CD4-positive, alpha-beta T cell treated with Interleukin-10 for 1 hour (primary cell): ENCODE measurements around the gene ACBD6.
"Not testable (repeated sequence)": the region's sequence is repeated elsewhere in the genome, so short reads cannot be mapped to it uniquely, and the experiment has no call there.

Source experiments
- DNase-seq: peaks from one replicate; pipeline ENCODE4 v3.0.0-alpha.2; 2020

The ACBD6 gene

GRCh38 chr1:180502361-180503279 lies at the start of gene ACBD6:
Gene ACBD6, minus strand, starts transcription at chr1:180502577. Its CDS starts 311 bp downstream, at chr1:180502266.
- peak; percentile 87 for DNase-seq

DNA sequence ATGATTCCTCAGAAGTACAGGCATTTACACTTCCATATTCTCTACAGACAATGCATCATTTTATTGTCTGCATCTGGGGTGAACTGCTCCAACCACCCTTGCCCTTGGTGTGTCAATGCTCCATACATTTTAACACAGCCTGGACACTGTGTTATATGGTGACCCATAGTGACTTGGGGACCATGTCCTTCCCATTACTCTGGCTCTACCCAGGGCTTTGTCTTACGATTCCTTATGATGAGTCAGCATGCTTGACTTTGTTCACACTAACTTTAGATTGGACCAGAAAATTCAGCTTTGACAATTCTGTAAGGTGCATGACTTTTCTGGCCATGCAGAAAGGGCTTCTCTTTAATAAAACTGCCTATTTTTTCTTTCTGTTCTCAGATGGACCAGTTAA lies 49.6 kb upstream of the ACBD6 start:
- DNase-seq: no peak

GRCh38 chr1:180550241-180550640 lies 47.9 kb upstream of the ACBD6 start:
- DNase-seq: no peak

DNA sequence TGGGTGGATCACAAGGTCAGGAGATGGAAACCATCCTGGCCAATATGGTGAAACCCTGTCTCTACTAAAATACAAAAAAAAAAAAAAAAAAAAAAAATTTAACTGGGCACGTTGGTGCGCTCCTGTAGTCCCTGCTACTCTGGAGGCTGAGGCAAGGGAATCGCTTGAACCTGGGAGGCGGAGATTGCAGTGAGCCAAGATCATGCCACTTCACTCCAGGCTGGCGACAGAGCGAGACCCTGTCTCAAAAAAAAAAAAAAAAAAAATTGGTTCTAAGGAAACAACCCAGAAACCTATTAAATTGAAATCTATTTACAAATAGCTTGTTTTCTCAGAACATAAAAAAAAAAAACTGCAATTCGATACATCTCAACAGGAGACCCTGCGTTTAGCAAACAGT lies 47.4 kb upstream of the ACBD6 start:
- not testable (repeated sequence) for DNase-seq

DNA sequence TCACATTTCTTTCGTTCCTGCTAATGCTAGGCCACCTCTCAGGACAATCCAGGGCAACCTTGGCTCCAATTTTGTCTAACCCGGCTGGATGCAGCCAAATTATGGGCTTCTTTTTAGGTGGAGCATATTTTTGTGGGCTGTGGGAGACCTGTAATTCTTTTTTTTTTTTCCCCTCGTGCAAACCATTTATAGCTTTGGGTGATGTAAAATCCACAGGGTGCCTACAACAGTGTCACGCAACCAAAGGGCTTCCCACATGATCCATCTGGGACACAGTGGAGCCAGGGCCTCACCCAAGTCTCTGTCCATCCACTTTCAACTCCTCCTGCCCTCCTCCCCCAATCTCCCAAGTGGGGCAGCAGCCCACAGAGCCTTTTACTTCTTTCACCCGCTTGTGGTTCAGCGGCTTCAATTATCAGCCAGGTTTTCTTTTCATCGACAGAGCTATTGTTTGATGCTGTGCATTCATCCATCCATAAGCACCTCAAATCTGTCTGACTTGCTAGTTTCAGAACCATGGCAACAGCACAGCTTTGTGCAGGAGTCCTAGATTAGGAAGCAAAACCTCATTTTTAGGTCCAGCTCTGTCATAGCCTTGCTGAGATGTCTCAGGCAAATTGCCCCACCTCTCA lies 46.4 kb upstream of the ACBD6 start:
- DNase-seq: no peak

- DNase-seq: no peak
These were observed 43.6 kb upstream of the ACBD6 start for GRCh38 chr1:180545991-180546390.

DNA sequence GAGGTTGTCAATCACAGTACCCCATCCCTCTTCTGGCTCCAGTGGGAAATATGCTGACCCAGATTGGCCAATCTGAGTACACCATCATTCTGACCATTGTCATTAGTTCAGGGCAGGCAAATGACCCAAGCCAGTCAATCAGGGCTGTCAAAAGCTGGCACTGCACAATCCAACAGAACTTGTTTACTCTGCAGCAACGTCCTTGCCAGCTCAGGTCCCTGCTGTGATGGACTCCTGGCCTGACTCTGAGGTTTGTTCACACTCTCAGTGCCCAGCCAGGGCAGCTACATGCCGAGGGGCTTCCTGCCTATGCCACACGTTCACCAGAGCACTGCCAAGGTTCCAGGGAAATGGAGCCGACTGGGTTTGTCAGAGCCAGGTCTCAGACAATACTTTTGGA lies 41.7 kb upstream of the ACBD6 start:
- no peak for DNase-seq

- DNase-seq: no peak
These were observed 40.4 kb upstream of the ACBD6 start for GRCh38 chr1:180542838-180543145.

GRCh38 chr1:180542113-180542837 lies 39.9 kb upstream of the ACBD6 start:
- no peak for DNase-seq

GRCh38 chr1:180540697-180541594 lies 38.6 kb upstream of the ACBD6 start:
- DNase-seq: no peak

- no peak for DNase-seq
These were observed 36.8 kb upstream of the ACBD6 start for GRCh38 chr1:180539136-180539535.

DNA sequence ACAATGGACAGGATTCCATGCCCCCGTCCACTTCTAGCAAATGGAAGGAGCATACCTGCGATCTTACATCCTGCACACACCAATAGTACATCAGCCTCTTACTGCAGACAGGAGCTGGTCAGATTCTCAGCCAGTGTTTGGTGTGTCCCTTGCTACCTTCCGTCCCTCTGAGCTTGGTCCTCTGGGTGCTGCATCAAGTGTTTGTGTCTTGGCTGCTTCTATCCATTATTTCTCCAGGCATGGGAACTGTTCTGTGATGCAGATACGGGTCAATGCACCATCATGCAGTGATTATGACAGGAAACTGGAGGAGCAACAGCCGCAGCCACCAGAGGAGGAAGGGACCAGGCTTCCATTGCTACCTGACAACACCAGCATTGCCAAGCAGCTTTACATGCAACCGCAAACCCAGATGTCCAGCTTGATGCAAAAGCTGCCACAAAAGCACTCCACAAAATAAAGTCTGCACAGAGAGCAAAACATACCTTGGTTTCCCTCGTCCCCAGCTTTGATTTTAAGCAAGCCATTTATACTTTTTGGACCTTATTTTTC lies 34.5 kb upstream of the ACBD6 start:
- DNase-seq: no peak

GRCh38 chr1:180535418-180535999 lies 33.1 kb upstream of the ACBD6 start:
- DNase-seq: no peak

GRCh38 chr1:180534214-180534613 lies 31.8 kb upstream of the ACBD6 start:
- no peak for DNase-seq

GRCh38 chr1:180533266-180533987 lies 31.1 kb upstream of the ACBD6 start:
- peak; percentile 57 for DNase-seq

DNA sequence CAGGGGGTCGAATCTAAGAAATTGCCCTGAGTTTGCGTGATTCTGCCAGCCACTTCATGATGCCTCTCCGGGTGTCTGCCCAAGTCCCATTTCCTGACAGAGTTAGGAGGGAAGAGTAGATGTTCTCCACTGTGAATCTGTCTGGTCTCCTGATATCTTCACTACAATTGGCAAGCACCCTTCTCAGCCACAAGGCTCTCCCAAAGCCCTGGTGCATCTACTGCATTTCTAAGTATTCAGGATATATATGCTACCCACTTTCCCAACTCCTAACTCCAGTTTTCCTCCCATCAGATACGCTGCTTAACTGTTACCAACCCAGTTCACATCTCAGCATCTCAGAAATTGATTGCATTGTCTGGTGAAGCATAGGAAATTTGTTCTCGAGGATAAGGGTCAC lies 30.5 kb upstream of the ACBD6 start:
- DNase-seq: no peak

DNA sequence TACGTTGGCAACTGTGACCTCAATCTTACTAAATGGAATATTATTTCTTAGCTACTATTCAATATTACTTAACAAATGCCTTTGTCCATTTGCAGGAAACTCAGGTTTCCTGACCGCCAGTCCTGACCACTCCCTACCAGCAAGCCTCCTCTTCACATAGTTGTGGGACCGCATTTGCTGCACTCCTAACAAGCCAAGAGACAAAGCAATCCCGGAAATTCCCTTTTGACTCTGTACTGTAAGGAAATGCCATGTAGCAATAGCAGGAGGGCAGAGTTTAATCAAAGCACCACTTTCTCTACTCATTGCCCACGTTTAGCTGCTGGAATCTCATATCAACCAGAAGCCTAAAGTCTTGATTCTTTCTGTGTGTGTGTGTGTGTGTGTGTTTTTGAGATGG lies 28.1 kb upstream of the ACBD6 start:
- DNase-seq: no peak

DNA sequence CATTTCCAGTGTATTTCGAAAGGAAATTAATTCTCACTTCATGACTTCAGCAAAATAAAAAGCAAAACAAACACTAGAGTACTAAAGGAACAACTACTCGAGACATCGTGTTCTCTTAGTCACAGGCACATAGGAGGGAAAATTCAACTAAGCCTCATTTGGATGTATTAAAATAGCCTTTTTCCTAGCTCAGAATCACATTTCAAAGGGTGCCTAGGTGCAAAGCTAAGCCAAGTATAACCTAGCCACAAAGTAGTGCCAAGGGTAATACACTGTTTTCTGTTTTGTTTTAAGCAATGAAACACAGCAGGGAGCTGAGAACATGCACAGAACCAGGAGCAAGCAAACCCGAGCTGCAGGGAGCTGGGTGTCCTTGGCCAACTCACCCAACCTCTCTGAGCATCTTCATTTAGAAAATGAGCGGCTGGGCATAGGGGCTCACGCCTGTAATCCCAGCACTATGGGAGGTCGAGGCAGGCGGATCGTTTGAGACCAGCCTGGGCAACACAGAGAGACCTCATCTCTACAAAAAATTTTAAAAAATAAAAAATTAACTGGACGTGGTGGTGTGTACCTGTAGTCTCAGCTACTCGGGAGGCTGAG lies 26.6 kb upstream of the ACBD6 start:
- no peak for DNase-seq

GRCh38 chr1:180527101-180527669 lies 24.8 kb upstream of the ACBD6 start:
- DNase-seq: no peak

DNA sequence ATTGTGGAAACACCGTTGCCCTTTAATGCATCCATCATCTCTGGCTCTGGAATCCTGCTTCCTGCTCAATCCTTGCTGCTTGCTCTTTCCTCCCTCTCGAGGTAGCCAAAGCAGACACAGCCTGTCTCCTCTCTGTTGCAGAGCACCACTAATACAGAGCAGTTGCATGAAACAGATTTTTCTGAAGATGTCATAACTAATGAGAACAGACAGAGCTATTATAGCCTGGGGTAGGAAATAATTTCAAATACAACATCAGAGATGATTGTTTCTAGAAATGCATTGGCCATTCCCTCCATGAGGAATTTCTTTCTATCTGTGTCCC lies 23.3 kb upstream of the ACBD6 start:
- no peak for DNase-seq
